GM18951 (cell line): ENCODE measurements around the gene ROM1.
"Not testable (repeated sequence)": the region's sequence is repeated elsewhere in the genome, so short reads cannot be mapped to it uniquely, and the experiment has no call there.

Experiments used
- POLR2A ChIP-seq: IDR thresholded peaks from 4 replicates; pipeline ENCODE4 v1.6.1; 2011; ENCODE audit warnings: mild to moderate bottlenecking; ENCODE audit not compliant: insufficient read length, insufficient read depth; ENCODE audit errors: extremely low read depth
- in situ Hi-C: fragments of 300-500 bp; cut with MboI; formaldehyde crosslinking; loops from one replicate; pipeline ENCODE4 v1.12.0; 2022; ENCODE audit warnings: low sequenced_read_pairs, mixed read lengths, inconsistent platforms; ENCODE audit not compliant: unreplicated experiment

The ROM1 gene

DNA sequence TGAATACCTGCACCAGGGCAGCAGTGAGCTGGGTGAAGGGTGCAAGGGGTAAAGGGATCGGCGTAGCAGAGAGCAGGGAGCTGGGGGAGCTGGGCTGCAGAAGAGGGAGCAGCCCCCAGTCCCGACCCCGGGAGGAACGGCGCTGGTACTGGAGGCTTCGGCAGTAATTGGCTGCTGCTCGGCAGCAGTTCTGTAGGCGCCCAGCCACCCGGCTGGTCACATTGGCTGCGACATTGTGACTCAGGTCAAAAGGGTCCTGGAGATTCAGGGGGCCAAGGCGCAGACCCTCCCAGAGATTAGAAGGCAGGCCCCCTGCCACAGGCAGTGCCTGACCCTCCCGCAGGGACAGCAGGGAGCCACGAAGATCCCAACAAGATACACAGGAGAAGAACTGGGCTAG lies 37.2 kb upstream of the ROM1 start:
- in situ Hi-C loops: no loop called here
- TF ChIP-seq POLR2A: no peak

DNA sequence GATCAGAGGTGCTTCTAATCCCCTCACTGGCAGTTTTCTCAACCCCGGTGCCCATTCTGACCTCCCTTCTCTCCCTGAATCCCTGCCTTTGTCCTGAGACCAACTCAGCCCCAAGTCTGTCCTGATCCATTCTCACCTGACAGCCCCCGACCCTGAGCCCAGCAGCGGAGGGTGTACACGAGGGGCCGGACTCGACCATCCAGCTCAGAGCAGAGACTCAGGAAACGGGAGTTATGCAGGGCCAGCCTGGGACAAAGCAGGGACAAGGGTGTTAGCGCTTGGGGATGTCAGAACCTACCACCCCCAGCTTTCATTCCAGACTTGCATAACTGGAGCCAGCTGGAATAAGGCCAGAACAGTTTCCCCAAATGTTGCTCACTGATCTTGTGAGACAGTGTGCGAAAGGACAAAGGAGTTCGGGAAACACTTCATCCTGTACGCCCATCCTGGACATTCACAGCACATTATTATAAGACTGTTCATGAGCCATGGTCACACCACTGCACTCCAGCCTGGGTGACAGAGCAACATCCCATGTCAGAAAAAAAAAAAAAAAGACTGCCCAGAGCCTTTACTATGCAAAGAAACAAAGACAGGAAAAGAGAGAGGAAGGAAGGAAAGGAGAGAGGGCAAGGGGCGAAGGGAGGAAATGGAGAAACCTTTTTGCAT lies 35.9 kb upstream of the ROM1 start:
- in situ Hi-C loops: no loop called here
- no peak for TF ChIP-seq POLR2A

DNA sequence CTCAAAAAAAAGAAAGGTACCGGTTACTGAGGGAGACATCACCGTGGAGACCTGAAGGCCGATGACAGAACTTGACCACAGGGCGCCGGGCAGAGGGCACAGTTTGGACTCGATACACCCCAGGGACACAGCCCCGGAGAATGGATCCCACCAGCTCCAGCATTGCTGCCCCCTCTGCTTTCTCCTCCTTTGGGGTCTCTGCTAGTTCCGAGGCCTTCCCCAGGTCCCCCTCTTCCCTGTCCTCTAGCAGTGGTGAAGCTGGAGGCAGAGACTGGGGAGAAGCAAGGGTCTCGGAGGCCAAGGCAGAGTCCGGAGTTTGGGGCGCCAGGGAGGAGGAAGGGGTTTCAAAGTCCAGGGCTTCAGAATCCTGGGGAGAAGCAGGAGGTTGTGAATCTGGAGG lies 34.5 kb upstream of the ROM1 start:
- TF ChIP-seq POLR2A: no peak
- in situ Hi-C loops: no loop called here

DNA sequence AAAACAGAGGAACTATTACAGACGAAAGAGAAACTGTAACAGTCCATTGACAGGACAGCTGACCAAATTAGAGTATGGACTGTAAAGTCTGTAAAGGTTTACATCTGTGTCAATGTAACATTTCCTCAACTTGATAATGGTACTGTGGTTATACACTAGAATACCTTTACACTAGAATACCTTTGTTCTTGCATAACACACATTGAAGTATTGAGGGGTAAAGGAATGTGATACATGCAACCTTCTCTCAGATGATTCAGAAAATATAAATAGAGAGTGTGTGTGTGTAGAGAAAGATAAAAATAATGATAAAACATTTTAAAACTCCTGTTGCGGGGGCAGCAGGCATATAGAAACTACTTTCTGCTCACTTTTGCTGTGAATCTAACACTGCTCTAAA lies 33.8 kb upstream of the ROM1 start:
- in situ Hi-C loops: no loop called here

DNA sequence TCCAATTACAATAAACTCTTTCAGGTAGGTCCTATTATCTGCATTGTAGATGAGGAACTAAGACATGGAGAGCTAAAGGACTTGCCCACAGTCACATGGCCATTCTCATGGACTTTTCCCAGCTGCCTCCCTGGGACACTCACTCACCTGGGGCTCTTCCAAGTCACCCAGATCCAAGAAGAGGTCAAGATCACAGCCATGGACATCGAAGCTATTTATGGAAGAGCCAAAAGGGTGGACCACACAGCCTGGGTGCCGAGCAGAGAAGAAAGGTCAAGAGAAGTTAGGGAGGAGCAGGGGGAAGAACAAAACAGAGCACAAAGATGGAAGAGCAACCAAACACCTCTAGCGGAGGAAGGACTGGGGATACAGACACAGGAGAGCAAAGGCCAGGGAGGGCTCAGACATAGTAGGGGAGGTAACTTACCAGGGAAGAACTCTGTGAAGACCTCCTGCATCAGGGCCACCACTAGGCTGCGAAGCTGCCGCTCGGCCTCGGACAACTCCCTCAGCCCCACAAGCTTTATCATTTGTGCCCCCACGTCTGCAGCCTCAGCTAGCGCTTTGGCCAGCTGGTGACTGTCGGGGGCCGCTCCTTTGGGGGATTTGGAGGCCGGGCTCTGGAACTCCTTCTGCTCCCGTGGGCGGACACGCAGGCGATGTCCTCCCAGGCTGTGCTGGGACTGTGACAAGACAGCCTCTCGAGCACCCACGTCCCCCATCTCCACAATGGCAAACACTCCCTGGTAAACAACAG lies 31.9 kb upstream of the ROM1 start:
- no peak for TF ChIP-seq POLR2A
- in situ Hi-C loops: no loop called here

More for the DNA sequence above, 33.8 kb upstream of the ROM1 start:
- no peak for TF ChIP-seq POLR2A

DNA sequence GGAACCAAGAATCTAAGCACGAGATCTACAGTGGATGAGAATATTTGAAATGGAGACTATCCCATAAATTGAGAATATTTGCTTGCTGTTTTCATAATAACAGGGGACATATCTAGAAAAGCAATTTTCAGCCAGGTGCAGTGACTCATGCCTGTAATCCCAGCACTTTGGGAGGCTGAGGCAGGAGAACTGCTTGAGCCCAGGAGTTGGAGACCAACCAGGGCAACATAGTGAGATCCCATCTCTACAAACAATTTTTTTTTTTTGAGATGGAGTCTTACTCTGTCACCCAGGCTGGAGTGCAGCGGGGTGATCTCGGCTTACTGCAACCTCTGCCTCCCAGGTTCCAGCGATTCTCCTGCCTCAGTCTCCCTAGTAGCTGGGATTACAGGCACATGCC lies 31.3 kb upstream of the ROM1 start:
- in situ Hi-C loops: not testable (repeated sequence)

DNA sequence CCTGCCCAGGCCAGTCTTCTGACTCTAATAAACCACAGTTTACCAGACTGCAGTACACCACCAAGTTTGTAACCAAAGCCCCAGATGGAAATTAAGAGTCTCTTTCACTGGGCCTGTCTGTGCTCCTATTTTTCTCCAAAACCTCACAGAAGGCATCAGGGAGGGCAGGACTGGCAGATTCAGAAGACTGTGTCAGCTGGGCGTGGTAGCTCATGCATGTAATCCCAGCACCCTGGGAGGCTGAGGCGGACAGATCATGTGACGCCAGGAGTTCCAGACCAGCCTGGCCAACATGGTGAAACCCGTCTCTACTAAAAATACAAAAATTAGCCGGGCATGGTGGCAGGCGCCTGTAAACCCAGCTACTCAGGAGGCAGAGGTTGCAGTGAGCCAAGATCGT lies 27.7 kb upstream of the ROM1 start:
- in situ Hi-C loops: not testable (repeated sequence)

DNA sequence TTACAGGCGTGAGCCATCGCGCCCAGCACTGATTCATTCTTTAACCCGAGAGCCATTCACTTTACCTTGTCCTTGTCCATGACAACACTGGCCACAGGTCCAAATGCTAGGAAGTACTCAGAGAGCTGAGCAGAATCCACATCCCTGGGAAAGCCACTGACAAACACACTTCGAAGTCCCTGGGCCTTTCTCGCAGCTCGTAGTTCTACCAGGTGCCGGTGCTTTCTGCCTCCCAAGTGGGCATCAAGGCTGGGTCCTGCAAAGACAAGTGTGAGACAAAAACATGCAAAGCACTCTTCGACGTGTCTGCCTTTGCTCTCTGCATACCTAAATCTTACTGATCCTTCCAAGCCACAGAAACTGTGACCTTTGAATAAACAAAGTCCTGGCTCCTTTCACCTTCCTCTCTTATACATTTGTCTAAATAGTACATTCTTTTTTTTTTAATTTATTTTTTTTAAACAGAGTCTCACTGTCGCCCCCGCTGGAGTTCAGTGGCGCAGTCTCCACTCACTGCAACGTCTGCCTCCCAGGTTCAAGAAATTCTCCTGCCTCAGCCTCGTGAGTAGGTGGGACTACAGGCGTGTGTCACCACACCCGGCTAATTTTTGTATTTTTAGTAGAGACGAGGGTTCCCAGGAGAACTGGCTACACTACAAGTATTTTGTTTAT lies 24.0 kb upstream of the ROM1 start:
- TF ChIP-seq POLR2A: no peak
- in situ Hi-C loops: no loop called here

DNA sequence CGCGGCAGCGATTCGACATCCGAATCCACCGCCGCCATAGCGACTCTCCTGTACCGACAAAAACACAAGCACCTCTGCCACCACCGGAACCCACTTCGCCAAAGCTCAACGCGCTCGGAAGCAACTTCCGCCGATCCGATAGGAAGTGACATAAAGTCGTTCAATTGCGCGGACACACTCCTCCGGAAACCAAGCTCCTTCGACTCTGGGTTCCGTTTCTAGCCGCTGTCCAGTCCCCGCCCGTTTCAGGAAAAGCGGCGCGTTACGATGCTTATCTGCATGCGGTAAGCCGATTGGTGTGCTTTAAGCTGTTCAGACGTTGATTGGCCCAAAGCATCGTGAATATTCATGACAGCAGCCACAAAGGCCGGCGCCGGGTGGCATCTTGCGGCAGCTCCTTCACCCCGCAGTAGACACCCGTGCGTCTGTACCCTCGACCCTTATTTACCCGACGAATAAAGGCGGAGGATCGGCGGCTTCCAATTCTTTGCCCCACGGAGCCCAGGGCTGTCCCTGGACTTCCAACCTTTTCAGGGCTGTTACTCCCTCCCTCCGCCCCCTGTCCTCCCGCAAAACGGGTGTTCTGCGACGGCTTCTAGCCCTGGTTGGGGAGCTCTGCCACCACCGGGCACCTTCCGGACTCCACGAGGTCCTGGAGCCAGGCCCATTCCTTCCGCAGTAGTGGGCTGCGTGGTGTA lies 21.5 kb upstream of the ROM1 start, which contains the start of gene TUT1:
Gene TUT1, minus strand, starts transcription at position 76 of the 698 bp plus-strand sequence. Its CDS starts 38 bp downstream, at position 38.
- in situ Hi-C loops: no loop called here
- TF ChIP-seq POLR2A: peak; percentile 97

DNA sequence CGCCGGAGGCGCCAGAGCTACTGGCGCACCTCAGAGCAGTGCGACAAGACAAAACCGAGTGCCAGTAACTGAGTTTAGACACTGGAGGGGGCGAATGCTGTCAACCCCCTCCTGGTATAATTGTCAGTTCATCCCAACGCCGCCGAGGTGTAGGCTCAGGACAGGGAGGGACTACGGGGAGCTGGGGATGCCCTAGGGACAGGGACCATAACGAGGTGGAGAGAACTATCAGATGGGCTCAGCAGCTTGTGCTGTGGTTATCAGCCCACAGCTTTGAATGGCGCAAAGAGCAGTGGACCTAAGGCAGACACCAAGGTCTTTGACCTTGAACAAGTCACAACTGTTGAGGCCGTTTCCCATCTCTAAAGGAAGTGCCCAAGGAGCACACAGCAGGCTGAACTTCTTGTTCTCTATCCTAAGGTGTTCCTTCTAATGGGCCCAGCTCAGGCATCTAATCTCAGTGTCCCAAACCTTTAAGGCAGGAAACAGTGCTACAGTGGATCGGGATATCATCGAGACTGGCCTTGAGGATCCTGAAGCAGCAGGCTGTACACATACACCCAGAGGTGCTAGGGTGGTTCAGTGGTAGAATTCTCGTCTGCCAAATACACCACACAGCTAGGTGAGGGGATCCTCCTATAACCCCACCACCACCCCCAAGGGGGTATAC lies 20.8 kb upstream of the ROM1 start:
- TF ChIP-seq POLR2A: no peak
- in situ Hi-C loops: no loop called here

DNA sequence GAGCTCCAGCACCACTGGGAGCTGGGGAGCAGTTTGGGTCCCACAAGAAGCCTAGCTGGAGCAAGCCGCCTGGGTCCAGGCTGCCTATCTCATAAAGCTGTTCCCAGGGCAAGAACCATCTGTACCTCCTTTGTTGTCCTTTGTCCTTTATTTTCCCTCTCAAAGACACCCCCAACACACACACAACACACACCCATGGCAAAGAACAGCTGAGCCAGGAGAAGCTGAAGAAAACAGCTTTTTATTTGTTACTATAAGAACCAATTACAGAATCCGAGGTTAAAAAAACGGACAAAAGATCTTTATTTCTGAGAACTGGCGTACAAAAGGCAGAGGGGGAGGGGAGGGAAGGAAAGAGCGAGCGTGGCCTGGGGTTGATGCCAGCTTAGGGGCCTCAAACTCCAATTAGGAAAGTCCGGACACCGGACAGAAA lies 20.1 kb upstream of the ROM1 start:
- no peak for TF ChIP-seq POLR2A
- in situ Hi-C loops: no loop called here

DNA sequence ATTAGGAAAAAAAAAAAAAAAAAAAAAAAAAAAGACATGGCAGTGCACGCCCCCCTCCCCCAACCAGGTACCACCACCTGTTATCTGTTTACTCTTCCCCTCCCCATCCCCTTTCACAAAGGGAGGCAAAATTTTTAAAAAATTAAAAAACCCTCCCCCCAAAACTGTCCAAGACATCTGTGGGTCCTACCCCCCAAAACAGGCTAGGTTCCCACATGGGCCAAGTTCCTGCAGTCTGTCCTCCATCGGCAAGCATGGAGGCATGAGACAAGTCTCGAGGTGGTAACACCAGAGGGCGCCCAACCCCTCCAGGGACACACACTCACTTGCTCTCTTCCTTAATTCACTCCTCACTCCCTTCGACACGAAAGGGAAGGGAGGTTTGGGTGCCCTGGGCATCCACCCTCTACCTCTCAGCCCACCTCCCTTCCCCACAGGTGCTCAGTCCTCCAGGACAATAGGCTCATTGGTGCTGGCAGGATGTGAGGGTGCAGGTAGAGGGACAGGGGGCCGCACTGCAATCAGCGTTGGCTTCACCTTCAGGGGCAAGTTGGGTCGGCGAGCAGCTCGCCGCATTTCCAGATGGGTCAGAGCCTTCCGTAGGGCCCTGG lies 19.5 kb upstream of the ROM1 start:
- in situ Hi-C loops: no loop called here
- peak; percentile 18 for TF ChIP-seq POLR2A
